T-helper 22 cell (primary cell): ENCODE data around the gene EMILIN2.
"Not testable (repeated sequence)": the region's sequence is repeated elsewhere in the genome, so short reads cannot be mapped to it uniquely, and the experiment has no call there.

Source experiments
- DNase-seq: peaks from one replicate; pipeline ENCODE4 v3.0.0-alpha.2; 2020; ENCODE audit warnings: low read depth

The EMILIN2 gene

GRCh38 chr18:2915486-2915885, 68.7 kb downstream of the EMILIN2 start:
- not testable (repeated sequence) for DNase-seq

GRCh38 chr18:2916184-2916583, 69.4 kb downstream of the EMILIN2 start:
- DNase-seq, result no peak

- DNase-seq, result no peak
These were observed 70.6 kb downstream of the EMILIN2 start for GRCh38 chr18:2917259-2918047.

- no peak for DNase-seq
These were observed 72.2 kb downstream of the EMILIN2 start for GRCh38 chr18:2918761-2919550.

GRCh38 chr18:2919600-2919999, 72.8 kb downstream of the EMILIN2 start:
- no peak for DNase-seq

GRCh38 chr18:2920027-2920426, 73.2 kb downstream of the EMILIN2 start:
- no peak for DNase-seq

- no peak for DNase-seq
These were observed 73.9 kb downstream of the EMILIN2 start for GRCh38 chr18:2920546-2921343.

- no peak for DNase-seq
These were observed 75.0 kb downstream of the EMILIN2 start for GRCh38 chr18:2921778-2922177.

- DNase-seq, result no peak
These were observed 76.7 kb downstream of the EMILIN2 start for GRCh38 chr18:2923464-2923863.

- no peak for DNase-seq
These were observed 78.1 kb downstream of the EMILIN2 start for GRCh38 chr18:2924920-2925319.

GRCh38 chr18:2926528-2926927, 79.7 kb downstream of the EMILIN2 start:
- DNase-seq, result no peak

- DNase-seq, result no peak
These were observed 80.9 kb downstream of the EMILIN2 start for GRCh38 chr18:2927745-2928144.

GRCh38 chr18:2932247-2933181, 85.7 kb downstream of the EMILIN2 start:
- no peak for DNase-seq

- DNase-seq, result no peak
These were observed 87.2 kb downstream of the EMILIN2 start for GRCh38 chr18:2933995-2934394.

- DNase-seq, result no peak
These were observed 88.8 kb downstream of the EMILIN2 start for GRCh38 chr18:2935438-2936192.

- DNase-seq, result no peak
These were observed 92.5 kb downstream of the EMILIN2 start for GRCh38 chr18:2939317-2939716.

- DNase-seq, result no peak
These were observed 101.2 kb downstream of the EMILIN2 start for GRCh38 chr18:2948038-2948437.

- DNase-seq, result no peak
These were observed 105.8 kb downstream of the EMILIN2 start for GRCh38 chr18:2952605-2953004.

GRCh38 chr18:2953935-2954653, 107.3 kb downstream of the EMILIN2 start:
- DNase-seq, result no peak
